HEK293T (cell line): ENCODE results near the gene USP32.

Experiments
- CTCF ChIA-PET: fragments of 350-600 bp; formaldehyde crosslinking; extraction: SDS; loops from one replicate; lab custom pipeline; 2021; ENCODE audit warnings: antibody characterized with exemption, inconsistent platforms; lab: Yijun Ruan, JAX
- POLR2A ChIA-PET: fragments of 350-600 bp; formaldehyde crosslinking; extraction: SDS; loops from one replicate; lab custom pipeline; 2020; ENCODE audit warnings: antibody characterized with exemption, inconsistent platforms; lab: Yijun Ruan, JAX
- DNase-seq: peaks from one replicate; pipeline ENCODE4 v3.0.0; 2012; ENCODE audit warnings: mixed read lengths; ENCODE audit errors: extremely low spot score
- ARNT ChIP-seq: fragments of 450-650 bp; IDR thresholded peaks from 2 replicates; pipeline ENCODE4 v1.6.1; 2017; ENCODE audit warnings: mild to moderate bottlenecking
- BHLHE40 ChIP-seq: fragments of 450-650 bp; IDR thresholded peaks from 2 replicates; pipeline ENCODE4 v1.6.1; 2016; ENCODE audit warnings: mild to moderate bottlenecking, moderate library complexity, borderline replicate concordance
- CTBP1 ChIP-seq: fragments of 450-650 bp; IDR thresholded peaks from 2 replicates; pipeline ENCODE4 v1.6.1; 2016; ENCODE audit warnings: borderline replicate concordance
- ELF4 ChIP-seq: fragments of 450-650 bp; IDR thresholded peaks from 2 replicates; pipeline ENCODE4 v1.6.1; 2017; ENCODE audit warnings: antibody characterized with exemption
- FOXA1 ChIP-seq: fragments of 450-650 bp; IDR thresholded peaks from 2 replicates; pipeline ENCODE4 v1.6.1; 2016; ENCODE audit warnings: mild to moderate bottlenecking
- FOXK2 ChIP-seq: fragments of 450-650 bp; IDR thresholded peaks from 2 replicates; pipeline ENCODE4 v1.6.1; 2016; ENCODE audit warnings: mild to moderate bottlenecking
- FOXM1 ChIP-seq: fragments of 450-650 bp; IDR thresholded peaks from 2 replicates; pipeline ENCODE4 v1.6.1; 2017; ENCODE audit warnings: mild to moderate bottlenecking, borderline replicate concordance
- HDGF ChIP-seq: fragments of 450-650 bp; IDR thresholded peaks from 2 replicates; pipeline ENCODE4 v1.6.1; 2017; ENCODE audit warnings: antibody characterized with exemption, borderline replicate concordance
- L3MBTL2 ChIP-seq: fragments of 450-650 bp; conservative IDR thresholded peaks from 2 replicates; pipeline ENCODE4 v1.6.1; 2016; ENCODE audit warnings: mild to moderate bottlenecking
- LEF1 ChIP-seq: fragments of 450-650 bp; IDR thresholded peaks from 2 replicates; pipeline ENCODE4 v1.6.1; 2017; ENCODE audit warnings: mild to moderate bottlenecking, borderline replicate concordance
- NFRKB ChIP-seq: fragments of 450-650 bp; IDR thresholded peaks from 2 replicates; pipeline ENCODE4 v1.6.1; 2016; ENCODE audit warnings: mild to moderate bottlenecking, moderate library complexity
- SP1 ChIP-seq: fragments of 450-650 bp; IDR thresholded peaks from 2 replicates; pipeline ENCODE4 v1.6.1; 2017
- SUZ12 ChIP-seq: fragments of 450-650 bp; IDR thresholded peaks from 2 replicates; pipeline ENCODE4 v1.6.1; 2016; ENCODE audit warnings: mild to moderate bottlenecking
- TARDBP ChIP-seq: fragments of 450-650 bp; IDR thresholded peaks from 2 replicates; pipeline ENCODE4 v1.6.1; 2016
- ZNF384 ChIP-seq: fragments of 450-650 bp; IDR thresholded peaks from 2 replicates; pipeline ENCODE4 v1.6.1; 2016
- TF ChIP-seq, protein P1 (sequence below): fragments of 450-650 bp; IDR thresholded peaks from 2 replicates; pipeline ENCODE4 v1.6.1; 2016

Gene USP32

DNA sequence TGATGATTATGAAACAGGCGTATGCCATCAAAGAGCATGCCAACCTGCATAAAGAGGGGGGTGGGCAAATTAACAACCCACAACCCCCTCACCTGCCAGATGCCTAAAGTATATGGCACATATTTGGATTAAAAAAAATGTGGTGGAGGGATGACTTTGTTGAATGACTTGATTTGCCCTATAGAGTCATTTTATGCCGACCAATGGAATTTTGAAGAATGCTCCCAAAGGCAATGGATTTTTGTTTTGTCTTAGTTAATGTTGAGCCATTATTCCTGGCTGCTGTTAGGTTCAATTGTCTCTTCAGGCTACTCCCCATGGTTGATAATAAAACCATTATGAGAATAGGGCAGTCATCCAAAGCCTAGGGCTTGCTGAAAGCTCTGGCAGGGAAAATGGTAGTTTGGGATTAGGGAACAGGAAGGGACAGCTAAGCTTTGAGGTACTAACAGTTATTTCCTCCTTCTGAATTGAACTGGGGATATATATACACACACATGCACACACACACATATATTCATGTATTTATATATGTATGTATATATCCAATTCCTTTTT, 24.5 kb upstream of the USP32 start:
- no peak for DNase-seq
- ChIA-PET CTCF (no interaction called here), POLR2A (no interaction called here)
- TF ChIP-seq LEF1 (no peak), NFRKB (no peak), FOXA1 (no peak), HDGF (no peak), SP1 (no peak), FOXK2 (no peak), TARDBP (no peak), ARNT (no peak), ELF4 (no peak), CTBP1 (no peak), ZNF384 (no peak), SUZ12 (no peak), BHLHE40 (no peak), FOXM1 (no peak), L3MBTL2 (no peak)
- TF ChIP-seq, protein P1, sequence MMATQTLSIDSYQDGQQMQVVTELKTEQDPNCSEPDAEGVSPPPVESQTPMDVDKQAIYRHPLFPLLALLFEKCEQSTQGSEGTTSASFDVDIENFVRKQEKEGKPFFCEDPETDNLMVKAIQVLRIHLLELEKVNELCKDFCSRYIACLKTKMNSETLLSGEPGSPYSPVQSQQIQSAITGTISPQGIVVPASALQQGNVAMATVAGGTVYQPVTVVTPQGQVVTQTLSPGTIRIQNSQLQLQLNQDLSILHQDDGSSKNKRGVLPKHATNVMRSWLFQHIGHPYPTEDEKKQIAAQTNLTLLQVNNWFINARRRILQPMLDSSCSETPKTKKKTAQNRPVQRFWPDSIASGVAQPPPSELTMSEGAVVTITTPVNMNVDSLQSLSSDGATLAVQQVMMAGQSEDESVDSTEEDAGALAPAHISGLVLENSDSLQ: no peak

DNA sequence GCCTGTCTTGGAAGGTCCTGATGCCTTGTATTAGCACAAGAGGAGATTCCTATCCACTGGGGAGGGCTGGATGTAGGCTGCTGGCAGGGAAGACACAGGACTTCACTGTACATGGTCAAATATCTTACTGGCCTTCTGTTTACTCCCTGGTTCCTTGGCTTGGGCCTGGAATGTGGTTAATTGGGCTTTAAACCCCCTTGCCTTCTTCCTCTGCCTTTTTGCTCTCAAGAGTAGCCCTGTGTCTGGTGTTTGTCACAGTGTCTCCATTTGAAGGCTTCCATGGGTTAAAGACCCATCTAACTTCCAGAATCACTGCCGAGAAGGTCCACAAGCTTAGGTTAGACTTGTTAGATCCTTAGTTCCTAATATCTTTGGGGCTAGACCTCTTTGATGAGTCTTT, 23.2 kb upstream of the USP32 start:
- no peak for TF ChIP-seq LEF1
- no peak for TF ChIP-seq FOXK2
- no peak for TF ChIP-seq ELF4
- no peak for TF ChIP-seq FOXM1
- TF ChIP-seq FOXA1: no peak
- TF ChIP-seq HDGF: no peak
- no peak for TF ChIP-seq L3MBTL2
- TF ChIP-seq SP1: no peak
- TF ChIP-seq ARNT: no peak
- TF ChIP-seq ZNF384: no peak
- no peak for TF ChIP-seq BHLHE40
- TF ChIP-seq CTBP1: no peak
- TF ChIP-seq, protein P1: no peak
- no peak for TF ChIP-seq SUZ12
- DNase-seq: no peak
- POLR2A ChIA-PET: no interaction called here
- CTCF ChIA-PET: no interaction called here

DNA sequence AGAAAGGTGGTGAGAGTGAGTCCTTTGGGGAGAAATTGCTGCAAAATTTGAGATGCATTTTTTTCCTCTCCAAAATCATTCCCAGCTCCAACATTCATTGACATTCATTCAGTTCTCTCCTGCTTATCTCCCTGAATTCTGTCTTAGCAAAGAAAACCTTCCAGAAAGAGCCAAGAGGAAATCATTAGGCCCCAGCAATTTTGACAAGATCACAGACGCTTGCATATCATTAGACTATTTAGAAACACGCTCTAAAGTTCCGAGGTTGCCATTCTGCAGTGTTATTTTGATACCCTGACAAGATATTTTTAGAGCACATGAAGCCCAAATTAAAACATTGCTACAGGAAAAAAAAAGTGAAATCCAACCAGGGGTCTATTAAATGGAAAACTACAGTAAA, 20.8 kb upstream of the USP32 start:
- POLR2A ChIA-PET: interaction anchor here (1.6 kb wide), 1 partner anchor 21 kb away, joined by 4 read pairs; the partner anchor contains the start of gene USP32
- no peak for TF ChIP-seq BHLHE40
- TF ChIP-seq, protein P1: no peak
- no peak for TF ChIP-seq ZNF384
- no peak for TF ChIP-seq FOXA1
- no peak for TF ChIP-seq LEF1
- TF ChIP-seq ELF4: no peak
- TF ChIP-seq L3MBTL2: no peak
- TF ChIP-seq CTBP1: no peak
- no peak for TF ChIP-seq HDGF
- no peak for TF ChIP-seq TARDBP
- no peak for TF ChIP-seq SP1
- no peak for TF ChIP-seq FOXK2
- no peak for TF ChIP-seq NFRKB
- TF ChIP-seq SUZ12: no peak
- TF ChIP-seq FOXM1: no peak
- no peak for TF ChIP-seq ARNT
- CTCF ChIA-PET: no interaction called here

DNA sequence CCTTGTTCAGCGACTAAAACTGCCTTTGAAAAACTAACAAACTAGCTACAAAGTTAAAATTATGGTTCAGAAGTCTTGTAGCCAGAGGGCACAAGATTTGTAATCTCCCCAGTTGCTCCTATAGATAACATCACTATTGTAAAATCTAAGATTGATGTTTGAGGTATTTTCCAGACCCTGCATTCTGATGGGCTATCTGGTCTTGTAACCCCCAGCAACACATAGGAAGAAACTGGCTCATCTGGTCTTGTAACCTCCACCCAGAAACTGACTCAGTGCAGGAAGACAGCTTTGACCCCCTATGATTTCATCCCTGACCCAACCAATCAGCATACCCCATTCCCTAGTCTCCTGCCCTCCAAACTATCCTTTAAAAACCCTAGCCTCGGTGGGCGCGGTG, 18.1 kb upstream of the USP32 start:
- ChIA-PET POLR2A (no interaction called here), CTCF (interaction anchor here (0.6 kb wide), 1 partner anchor 184 kb away, joined by 8 read pairs; no protein-coding TSS in a partner anchor)
- no peak for DNase-seq
- TF ChIP-seq SUZ12: no peak
- no peak for TF ChIP-seq FOXM1
- TF ChIP-seq, protein P1: no peak
- no peak for TF ChIP-seq FOXK2
- no peak for TF ChIP-seq LEF1
- TF ChIP-seq ZNF384: no peak

More for the DNA sequence above, 20.8 kb upstream of the USP32 start:
- DNase-seq: no peak

DNA sequence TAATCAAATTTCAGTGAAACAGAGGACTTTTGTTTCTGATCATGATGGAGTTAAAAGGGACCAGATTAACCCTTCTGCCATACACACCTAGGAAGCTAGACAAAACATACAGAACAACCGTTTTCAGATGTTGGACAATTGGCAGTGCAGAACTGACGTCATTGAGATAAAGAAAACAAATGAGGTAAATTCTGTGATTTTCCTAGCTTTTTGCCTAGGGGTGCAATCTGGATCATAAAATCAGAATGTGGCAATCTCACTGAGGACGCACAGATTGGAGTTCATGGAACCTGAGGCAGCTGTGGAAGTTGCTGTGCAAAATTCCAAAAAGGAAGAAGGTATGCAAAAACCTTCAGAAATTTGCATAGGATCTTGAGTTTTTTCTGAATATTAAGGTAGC, 15.0 kb upstream of the USP32 start:
- no peak for TF ChIP-seq NFRKB
- no peak for TF ChIP-seq LEF1
- TF ChIP-seq SP1: no peak
- no peak for TF ChIP-seq FOXA1
- no peak for TF ChIP-seq FOXK2
- TF ChIP-seq HDGF: no peak
- POLR2A ChIA-PET: interaction anchor here (0.9 to 1.9 kb wide), 2 partner anchors 9 to 15 kb away, joined by 3 to 9 read pairs; partner anchors contain the start of gene USP32
- DNase-seq: no peak
- CTCF ChIA-PET: no interaction called here

DNA sequence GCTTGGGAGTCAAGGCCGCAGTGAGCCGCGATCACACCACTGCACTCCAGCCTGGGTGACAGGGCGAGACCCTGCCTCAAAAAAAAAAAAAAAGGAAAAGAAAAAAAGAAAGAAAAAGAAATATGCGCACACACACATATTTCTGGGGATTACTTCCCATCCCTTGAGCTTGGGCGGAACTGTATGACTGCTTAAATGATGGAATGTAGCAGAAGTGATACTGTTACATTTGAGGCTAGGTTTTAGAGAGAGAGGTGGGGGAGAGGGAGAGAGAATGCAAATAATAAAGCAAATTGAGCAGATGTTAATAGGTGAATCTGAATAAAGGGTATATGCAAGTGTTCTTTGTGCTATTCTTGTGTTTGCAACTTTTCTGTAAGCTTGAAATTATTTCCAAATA, 12.0 kb upstream of the USP32 start:
- CTCF ChIA-PET: interaction anchor here (0.7 kb wide), 1 partner anchor 198 kb away, joined by 3 read pairs; no protein-coding TSS in a partner anchor
- TF ChIP-seq NFRKB (no peak), L3MBTL2 (no peak), ZNF384 (no peak), SP1 (no peak), SUZ12 (no peak), ARNT (no peak), ELF4 (no peak), CTBP1 (no peak), FOXK2 (no peak), LEF1 (no peak), BHLHE40 (no peak), TARDBP (no peak)
- TF ChIP-seq, protein P1: no peak
- no peak for DNase-seq
- POLR2A ChIA-PET: interaction anchor here (0.8 kb wide), 1 partner anchor 12 kb away, joined by 4 read pairs; the partner anchor contains the start of gene USP32
